ENCODE results near the gene LRIG1.

Gene LRIG1

DNA sequence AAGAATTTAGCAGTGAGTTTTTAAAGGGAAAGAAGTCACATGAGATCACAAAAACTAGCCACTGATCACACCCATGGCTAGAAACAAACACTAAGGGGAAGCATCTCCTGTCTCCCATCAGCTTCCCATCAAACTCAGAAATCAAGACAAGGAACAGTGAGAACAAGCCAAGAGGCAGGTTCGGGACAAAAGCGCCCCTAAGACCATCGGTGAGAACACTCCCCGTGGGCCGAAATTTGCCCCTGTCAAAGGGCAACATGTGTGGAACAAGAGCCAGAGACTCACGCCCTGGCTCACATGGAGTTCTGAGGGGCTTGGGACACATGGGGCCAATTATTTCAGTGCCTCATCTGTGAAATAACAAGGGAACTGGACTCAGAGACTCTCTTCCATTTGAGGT, 49.1 kb downstream of the LRIG1 start:
- peaks cover 13% of the 10 kb centered on the region for H3K36me3 Mint-ChIP-seq (ENCODE audit: low read depth)
- peak overlapping the region in 2 of 3 experiments; percentile 80 to 96 for H3K27ac Mint-ChIP-seq
- H3K27me3 Mint-ChIP-seq (ENCODE audit: low read depth) = no peaks in the 10 kb centered on the region
- TF ChIP-seq, protein P1, sequence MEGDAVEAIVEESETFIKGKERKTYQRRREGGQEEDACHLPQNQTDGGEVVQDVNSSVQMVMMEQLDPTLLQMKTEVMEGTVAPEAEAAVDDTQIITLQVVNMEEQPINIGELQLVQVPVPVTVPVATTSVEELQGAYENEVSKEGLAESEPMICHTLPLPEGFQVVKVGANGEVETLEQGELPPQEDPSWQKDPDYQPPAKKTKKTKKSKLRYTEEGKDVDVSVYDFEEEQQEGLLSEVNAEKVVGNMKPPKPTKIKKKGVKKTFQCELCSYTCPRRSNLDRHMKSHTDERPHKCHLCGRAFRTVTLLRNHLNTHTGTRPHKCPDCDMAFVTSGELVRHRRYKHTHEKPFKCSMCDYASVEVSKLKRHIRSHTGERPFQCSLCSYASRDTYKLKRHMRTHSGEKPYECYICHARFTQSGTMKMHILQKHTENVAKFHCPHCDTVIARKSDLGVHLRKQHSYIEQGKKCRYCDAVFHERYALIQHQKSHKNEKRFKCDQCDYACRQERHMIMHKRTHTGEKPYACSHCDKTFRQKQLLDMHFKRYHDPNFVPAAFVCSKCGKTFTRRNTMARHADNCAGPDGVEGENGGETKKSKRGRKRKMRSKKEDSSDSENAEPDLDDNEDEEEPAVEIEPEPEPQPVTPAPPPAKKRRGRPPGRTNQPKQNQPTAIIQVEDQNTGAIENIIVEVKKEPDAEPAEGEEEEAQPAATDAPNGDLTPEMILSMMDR (IDR thresholded peaks at IDR 0.05; ENCODE audit: unreplicated experiment in 3 of 3) = no peak
- peaks cover 84% of the 10 kb centered on the region for H3K4me1 Mint-ChIP-seq
- no peaks in the 10 kb centered on the region for H3K9me3 Mint-ChIP-seq
- peak overlapping the region in 1 of 3 experiments; percentile 14 for H3K4me3 Mint-ChIP-seq

DNA sequence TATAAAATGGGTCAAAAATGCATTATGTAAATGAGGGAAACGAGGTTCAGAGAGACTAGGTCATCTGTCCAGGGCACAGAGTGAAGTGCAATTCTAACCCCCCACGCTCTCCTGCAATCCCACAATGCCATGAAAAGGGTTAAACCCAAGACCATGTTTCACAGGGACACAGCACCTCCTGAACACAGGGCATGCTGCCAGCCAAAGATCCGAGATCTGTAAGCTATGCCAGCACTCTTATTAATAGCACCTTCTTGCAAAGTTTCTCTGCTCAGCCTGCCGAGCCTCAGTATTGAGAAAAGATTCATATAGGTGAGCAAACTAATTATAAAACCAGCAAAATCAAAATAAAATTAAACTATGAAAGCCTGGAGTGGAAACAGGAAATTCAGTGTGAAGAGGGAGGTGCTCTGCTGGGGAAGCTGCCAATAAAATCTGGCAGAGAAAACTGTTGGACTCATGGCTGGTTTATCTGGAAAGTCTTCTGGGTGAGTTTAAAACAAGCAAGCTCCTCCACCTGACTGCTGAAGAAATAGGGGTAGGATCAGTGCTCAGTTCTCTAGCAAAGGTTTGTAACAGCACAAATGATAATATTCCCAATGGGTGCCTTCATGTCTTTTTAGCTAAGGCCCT, 50.3 kb downstream of the LRIG1 start:
- peaks cover 6% of the 10 kb centered on the region for H3K27me3 Mint-ChIP-seq (ENCODE audit: low read depth)
- peaks cover 11% of the 10 kb centered on the region for H3K36me3 Mint-ChIP-seq (ENCODE audit: low read depth)
- H3K4me1 Mint-ChIP-seq = peaks cover 83% of the 10 kb centered on the region

DNA sequence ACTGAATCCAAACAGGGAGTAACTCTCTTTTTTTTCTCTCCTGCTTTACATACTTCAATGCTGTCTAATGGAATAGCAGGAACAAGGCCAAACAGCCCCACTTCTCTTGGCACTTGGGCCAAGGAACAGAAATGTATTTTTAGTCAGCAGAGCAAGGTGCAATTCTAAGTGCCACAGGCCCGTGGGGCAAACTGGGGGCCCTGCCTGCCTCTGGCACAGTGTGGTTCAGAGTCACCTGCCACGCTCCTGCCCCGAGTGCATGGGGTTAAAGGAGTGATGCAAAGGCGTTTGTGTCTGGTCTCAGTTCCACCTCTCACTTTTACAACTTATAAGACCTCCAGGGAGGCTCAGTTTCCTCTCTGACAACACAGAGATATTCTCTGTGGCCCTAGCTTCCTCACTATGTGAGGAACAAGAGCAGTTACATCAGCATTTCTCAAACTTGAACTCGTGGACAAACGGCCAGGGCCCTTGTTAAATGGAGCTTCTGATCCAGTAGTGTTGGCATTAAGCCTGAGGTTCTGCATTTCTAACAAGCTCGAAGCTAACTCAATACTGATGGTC, 51.3 kb downstream of the LRIG1 start:
- H3K4me3 Mint-ChIP-seq = peak overlapping the region in 1 of 3 experiments; percentile 25
- H3K4me1 Mint-ChIP-seq = peaks cover 85% of the 10 kb centered on the region
- no peaks in the 10 kb centered on the region for H3K9me3 Mint-ChIP-seq
- peaks cover 9% of the 10 kb centered on the region for H3K36me3 Mint-ChIP-seq (ENCODE audit: low read depth)
- TF ChIP-seq, protein P1 (IDR thresholded peaks at IDR 0.05; ENCODE audit: unreplicated experiment in 3 of 3) = no peak
- peaks cover 6% of the 10 kb centered on the region for H3K27me3 Mint-ChIP-seq (ENCODE audit: low read depth)
- H3K27ac Mint-ChIP-seq = peak overlapping the region in 2 of 3 experiments; percentile 89 to 96

More for the DNA sequence above, 50.3 kb downstream of the LRIG1 start:
- TF ChIP-seq, protein P1 (IDR thresholded peaks at IDR 0.05; ENCODE audit: unreplicated experiment in 3 of 3) = no peak
- no peaks in the 10 kb centered on the region for H3K9me3 Mint-ChIP-seq
- H3K4me3 Mint-ChIP-seq = peak overlapping the region in 2 of 3 experiments; percentile 13 to 46
- H3K27ac Mint-ChIP-seq = peak overlapping the region in 2 of 3 experiments; percentile 89 to 96

DNA sequence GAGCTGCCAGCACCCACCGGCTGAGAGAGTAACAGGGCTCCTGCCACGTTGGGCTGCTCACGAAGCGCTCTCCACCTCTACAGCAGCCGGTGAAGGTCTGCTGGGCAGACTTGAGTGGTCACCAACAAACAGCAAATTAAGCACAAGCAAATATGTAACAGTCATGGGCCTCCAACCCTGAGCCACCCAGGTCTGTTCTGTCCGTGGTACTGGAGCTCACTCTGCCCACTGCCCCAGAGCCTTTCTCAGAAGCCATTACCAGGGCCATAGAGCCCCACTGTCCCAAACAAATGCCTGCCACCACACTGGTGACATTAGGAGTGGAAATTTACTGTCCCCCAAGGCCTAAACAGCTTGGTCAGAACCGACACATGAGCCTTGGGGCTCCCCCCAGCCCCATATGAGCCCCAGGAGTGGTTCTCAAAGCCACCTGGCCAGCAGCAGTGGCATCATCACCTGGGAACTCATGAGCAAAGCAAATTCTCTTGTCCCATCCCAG, 56.6 kb downstream of the LRIG1 start:
- Mint-ChIP-seq H3K4me3 (no peak overlapping the region), H3K36me3 (ENCODE audit: low read depth) (peaks cover 5% of the 10 kb centered on the region), H3K4me1 (peaks cover 85% of the 10 kb centered on the region), H3K9me3 (no peaks in the 10 kb centered on the region), H3K27me3 (ENCODE audit: low read depth) (peaks cover 6% of the 10 kb centered on the region), H3K27ac (peak overlapping the region; percentile 22 to 95 (median 60))
- TF ChIP-seq, protein P1 (IDR thresholded peaks at IDR 0.05; ENCODE audit: unreplicated experiment in 3 of 3) = no peak

DNA sequence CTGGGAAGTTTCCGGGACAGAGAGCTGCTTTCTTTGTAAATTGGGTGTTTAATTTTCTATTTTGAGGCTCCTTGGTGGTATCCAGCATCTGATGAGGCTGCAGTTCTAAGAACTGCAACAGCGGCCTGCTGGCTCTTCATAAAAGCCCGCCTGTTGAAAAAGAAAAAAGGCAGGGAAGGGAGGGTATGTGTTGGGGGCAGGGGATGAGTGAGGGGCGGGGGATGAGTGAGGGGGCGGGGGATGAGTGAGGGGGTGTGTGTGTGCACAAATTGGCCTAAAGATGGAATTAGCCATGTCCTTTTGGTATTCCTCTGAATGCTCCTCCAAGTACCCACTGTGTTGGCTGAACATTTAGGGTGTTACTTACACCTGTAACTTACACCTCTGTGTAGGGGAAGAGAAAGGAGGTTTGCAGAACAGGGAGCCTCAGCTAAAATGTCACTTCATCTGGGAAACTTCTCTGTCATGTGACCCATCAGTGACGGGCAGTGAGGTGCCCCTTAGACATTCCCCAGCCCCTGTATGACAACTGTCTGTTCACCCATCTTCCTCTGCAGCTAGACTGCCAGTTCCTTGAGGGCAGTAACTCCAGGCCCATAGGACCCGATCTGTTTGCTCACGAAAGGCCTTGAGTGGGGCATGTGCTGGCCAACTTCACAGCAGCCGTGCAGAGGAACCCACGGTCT, 57.6 kb downstream of the LRIG1 start:
- H3K4me3 Mint-ChIP-seq = peak overlapping the region in 1 of 3 experiments; percentile 38
- peaks cover 6% of the 10 kb centered on the region for H3K27me3 Mint-ChIP-seq (ENCODE audit: low read depth)
- TF ChIP-seq, protein P1 (IDR thresholded peaks at IDR 0.05; ENCODE audit: unreplicated experiment in 3 of 3) = no peak
- no peaks in the 10 kb centered on the region for H3K9me3 Mint-ChIP-seq
- H3K27ac Mint-ChIP-seq = peak overlapping the region; percentile 79 to 95 (median 92)
- H3K4me1 Mint-ChIP-seq = peaks cover 82% of the 10 kb centered on the region
- no peaks in the 10 kb centered on the region for H3K36me3 Mint-ChIP-seq (ENCODE audit: low read depth)

Measured in nephron (organoid).